Gastrocnemius medialis (tissue), 4 donors: ENCODE results near the gene CDH23. TPM values are rescaled to one million over a fixed set of nuclear protein-coding genes. Genes with fewer than 3 reads are reported as not detected.

Experiments used
- ATAC-seq, 2 donors: fragments of 150-250 bp; one replicate each; pipeline ENCODE4 v1.9.1; 2016
- DNase-seq, 2 donors: peaks; one replicate each; pipeline ENCODE4 v3.0.0-alpha.2; 2019
- H3K27ac ChIP-seq, 4 donors: fragments of 200-600 bp; sonication (generic); 1 replicate in 1 of 4; 2 replicates in 3 of 4; pipeline ENCODE4 v1.5.1; 2016 to 2018; ENCODE audit warnings: mild to moderate bottlenecking in 2 of 4, moderate library complexity in 1 of 4
- H3K27me3 ChIP-seq, 3 donors: fragments of 200-600 bp; sonication (generic) in 2 of 3; 1 replicate in 1 of 3; 2 replicates in 2 of 3; pipeline versions ENCODE4 v1.5.1 to v1.6.0; 2016 to 2019; ENCODE audit warnings: mild to moderate bottlenecking in 1 of 3, moderate library complexity in 1 of 3
- H3K36me3 ChIP-seq, 2 donors: fragments of 200-600 bp; sonication (generic) in 1 of 2; one replicate each; pipeline ENCODE4 v1.5.1; 2017 to 2018
- H3K4me1 ChIP-seq, 2 donors: fragments of 200-600 bp; sonication (generic) in 1 of 2; one replicate each; pipeline ENCODE4 v1.5.1; 2016 to 2017; ENCODE audit warnings: mild to moderate bottlenecking in 2 of 2
- H3K4me3 ChIP-seq, 4 donors: fragments of 200-600 bp; sonication (generic) in 3 of 4; 1 replicate in 1 of 4; 2 replicates in 3 of 4; pipeline ENCODE4 v1.5.1; 2016 to 2019; ENCODE audit warnings: mild to moderate bottlenecking in 2 of 4
- H3K9me3 ChIP-seq, 3 donors: fragments of 200-600 bp; sonication (generic) in 2 of 3; 1 replicate in 1 of 3; 2 replicates in 2 of 3; pipeline ENCODE4 v1.5.1; 2016 to 2019
- POLR2A ChIP-seq, 2 donors: fragments of 450-650 bp; IDR thresholded peaks; one replicate each; pipeline ENCODE4 v1.6.1; 2017; ENCODE audit warnings: antibody characterized with exemption in 2 of 2, mild to moderate bottlenecking in 2 of 2, moderate library complexity in 2 of 2
- in situ Hi-C, 4 donors: fragments of 200-750 bp; cut with MboI; loops; one replicate each; pipeline versions ENCODE4 v1.15.0 to v1.8.0; 2017; ENCODE audit warnings: low sequenced_read_pairs in 4 of 4
- intact Hi-C: fragments of 100-400 bp; cut with DNase I; formaldehyde crosslinking; loops from one replicate; pipeline ENCODE4 v1.15.1; 2023; ENCODE audit warnings: low total_unique reads
- total RNA-seq, 4 donors: library from RNA; depleted of rRNA; stranded (reverse); fragments of >200 nt; gene quantifications; one replicate each; pipeline versions ENCODE4 v1.1.0 to v1.2.3, GENCODE V29; 2016
- TF ChIP-seq, protein P1 (sequence below), 5 experiments: fragments of 450-650 bp in 3 of 5; fragments of 200-600 bp in 2 of 5; sonication (generic) in 2 of 5; IDR thresholded peaks in 4 of 5; conservative IDR thresholded peaks in 1 of 5; 1 replicate in 4 of 5; 2 replicates in 1 of 5; pipeline ENCODE4 v1.5.1; 2016 to 2019; ENCODE audit warnings: antibody characterized with exemption in 5 of 5, mild to moderate bottlenecking in 3 of 5, moderate library complexity in 3 of 5

Gene CDH23
- total RNA-seq, 4 donors from 2014 or later, result 0.53 to 1.8 (median 1.2) TPM

DNA sequence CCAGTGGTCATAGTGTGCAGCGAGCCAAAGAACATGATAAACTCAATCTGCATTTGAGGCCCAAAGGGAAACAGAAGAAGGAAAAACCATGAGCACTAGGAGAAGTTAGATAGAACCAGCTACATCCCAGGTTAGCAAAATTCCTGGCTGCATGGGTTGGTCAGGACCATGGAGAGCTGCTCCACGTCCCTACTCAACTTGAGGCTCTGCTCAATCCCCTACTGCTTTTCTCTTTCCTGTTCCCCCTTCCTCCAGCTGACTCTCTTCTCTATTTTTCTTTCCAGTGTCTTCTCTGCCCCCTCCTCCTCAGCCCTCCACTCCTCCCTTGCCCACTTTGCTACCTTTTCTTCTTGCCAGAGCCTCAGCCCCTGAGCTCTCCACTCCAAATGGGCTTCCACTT is 398.5 kb downstream of the CDH23 start:
- Histone ChIP-seq H3K4me1 (no peaks in the 10 kb centered on the region), H3K27me3 (no peaks in the 10 kb centered on the region), H3K27ac (no peak overlapping the region), H3K36me3 (no peaks in the 10 kb centered on the region), H3K9me3 (no peaks in the 10 kb centered on the region), H3K4me3 (no peak overlapping the region)
- TF ChIP-seq, protein P1, sequence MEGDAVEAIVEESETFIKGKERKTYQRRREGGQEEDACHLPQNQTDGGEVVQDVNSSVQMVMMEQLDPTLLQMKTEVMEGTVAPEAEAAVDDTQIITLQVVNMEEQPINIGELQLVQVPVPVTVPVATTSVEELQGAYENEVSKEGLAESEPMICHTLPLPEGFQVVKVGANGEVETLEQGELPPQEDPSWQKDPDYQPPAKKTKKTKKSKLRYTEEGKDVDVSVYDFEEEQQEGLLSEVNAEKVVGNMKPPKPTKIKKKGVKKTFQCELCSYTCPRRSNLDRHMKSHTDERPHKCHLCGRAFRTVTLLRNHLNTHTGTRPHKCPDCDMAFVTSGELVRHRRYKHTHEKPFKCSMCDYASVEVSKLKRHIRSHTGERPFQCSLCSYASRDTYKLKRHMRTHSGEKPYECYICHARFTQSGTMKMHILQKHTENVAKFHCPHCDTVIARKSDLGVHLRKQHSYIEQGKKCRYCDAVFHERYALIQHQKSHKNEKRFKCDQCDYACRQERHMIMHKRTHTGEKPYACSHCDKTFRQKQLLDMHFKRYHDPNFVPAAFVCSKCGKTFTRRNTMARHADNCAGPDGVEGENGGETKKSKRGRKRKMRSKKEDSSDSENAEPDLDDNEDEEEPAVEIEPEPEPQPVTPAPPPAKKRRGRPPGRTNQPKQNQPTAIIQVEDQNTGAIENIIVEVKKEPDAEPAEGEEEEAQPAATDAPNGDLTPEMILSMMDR (IDR thresholded peaks at IDR 0.05 in 4 of 5, conservative IDR thresholded peaks at IDR 0.05 in 1 of 5), result no peak
- TF ChIP-seq POLR2A (IDR thresholded peaks at IDR 0.05), result no peak
- DNase-seq (no peak), ATAC-seq (no peak)
- in situ Hi-C loops, result no loop called here
- intact Hi-C loops, result no loop called here

- in situ Hi-C loops, result no loop called here
Observed at GRCh38 chr10:71796749-71797405, 400.2 kb downstream of the CDH23 start.

GRCh38 chr10:71797533-71798307 is 401.0 kb downstream of the CDH23 start:
- intact Hi-C loops, result no loop called here
- no peak for DNase-seq
- no peaks in the 10 kb centered on the region for H3K9me3 ChIP-seq

More at GRCh38 chr10:71796749-71797405, 400.2 kb downstream of the CDH23 start:
- H3K4me3 ChIP-seq, result no peak overlapping the region
- H3K4me1 ChIP-seq, result no peaks in the 10 kb centered on the region
- H3K27me3 ChIP-seq, result no peaks in the 10 kb centered on the region
- intact Hi-C loops, result no loop called here
- TF ChIP-seq, protein P1 (IDR thresholded peaks at IDR 0.05 in 4 of 5, conservative IDR thresholded peaks at IDR 0.05 in 1 of 5), result no peak
- TF ChIP-seq POLR2A (IDR thresholded peaks at IDR 0.05), result no peak
- H3K27ac ChIP-seq, result no peak overlapping the region
- ATAC-seq, result no peak
- no peaks in the 10 kb centered on the region for H3K9me3 ChIP-seq
- no peak for DNase-seq
- H3K36me3 ChIP-seq, result no peaks in the 10 kb centered on the region

GRCh38 chr10:71798308-71798624 is 401.5 kb downstream of the CDH23 start:
- DNase-seq (no peak), ATAC-seq (no peak)
- TF ChIP-seq, protein P1 (IDR thresholded peaks at IDR 0.05 in 4 of 5, conservative IDR thresholded peaks at IDR 0.05 in 1 of 5), result no peak
- no peak for TF ChIP-seq POLR2A (IDR thresholded peaks at IDR 0.05)
- H3K9me3 ChIP-seq, result no peaks in the 10 kb centered on the region
- no peaks in the 10 kb centered on the region for H3K4me1 ChIP-seq
- no peak overlapping the region for H3K4me3 ChIP-seq
- no peaks in the 10 kb centered on the region for H3K36me3 ChIP-seq
- in situ Hi-C loops, result no loop called here
- intact Hi-C loops, result no loop called here
- no peak overlapping the region for H3K27ac ChIP-seq
- no peaks in the 10 kb centered on the region for H3K27me3 ChIP-seq

More at GRCh38 chr10:71797533-71798307, 401.0 kb downstream of the CDH23 start:
- H3K4me1 ChIP-seq, result no peaks in the 10 kb centered on the region
- no peak for ATAC-seq
- TF ChIP-seq, protein P1 (IDR thresholded peaks at IDR 0.05 in 4 of 5, conservative IDR thresholded peaks at IDR 0.05 in 1 of 5), result no peak
- TF ChIP-seq POLR2A (IDR thresholded peaks at IDR 0.05), result no peak
- H3K27ac ChIP-seq, result no peak overlapping the region
- H3K4me3 ChIP-seq, result no peak overlapping the region
- H3K36me3 ChIP-seq, result no peaks in the 10 kb centered on the region
- H3K27me3 ChIP-seq, result no peaks in the 10 kb centered on the region
- in situ Hi-C loops, result no loop called here
